GM19328 (cell line): ENCODE data around the gene LIN28B.
"Not testable (repeated sequence)": the region's sequence is repeated elsewhere in the genome, so short reads cannot be mapped to it uniquely, and the experiment has no call there.

ENCODE experiments used
- ATAC-seq: cut with Tn5 transposase; IDR thresholded peaks from one replicate; pipeline ENCODE4 v1.9.1; 2021; ENCODE audit warnings: mild to moderate bottlenecking, moderate library complexity; ENCODE audit not compliant: unreplicated experiment

Gene LIN28B

GRCh38 chr6:105058846-105059245 is 101.9 kb downstream of the LIN28B start:
- ATAC-seq, result no peak

GRCh38 chr6:105066233-105066632 is 109.3 kb downstream of the LIN28B start:
- no peak for ATAC-seq

- no peak for ATAC-seq
Observed at GRCh38 chr6:105066836-105067235, 109.9 kb downstream of the LIN28B start.

- ATAC-seq, result no peak
Observed at GRCh38 chr6:105067329-105067728, 110.4 kb downstream of the LIN28B start.

- ATAC-seq, result no peak
Observed at GRCh38 chr6:105068407-105068806, 111.5 kb downstream of the LIN28B start.

- ATAC-seq, result no peak
Observed at GRCh38 chr6:105069821-105070445, 113.0 kb downstream of the LIN28B start.

- no peak for ATAC-seq
Observed at GRCh38 chr6:105072798-105073199, 115.9 kb downstream of the LIN28B start.

- no peak for ATAC-seq
Observed at GRCh38 chr6:105075210-105075609, 118.3 kb downstream of the LIN28B start.

GRCh38 chr6:105076418-105076817 is 119.5 kb downstream of the LIN28B start:
- not testable (repeated sequence) for ATAC-seq

- no peak for ATAC-seq
Observed at GRCh38 chr6:105077596-105078385, 120.9 kb downstream of the LIN28B start.

- ATAC-seq, result no peak
Observed at GRCh38 chr6:105078386-105078708, 121.4 kb downstream of the LIN28B start.

GRCh38 chr6:105080279-105080678 is 123.4 kb downstream of the LIN28B start:
- no peak for ATAC-seq

- ATAC-seq, result not testable (repeated sequence)
Observed at GRCh38 chr6:105081662-105082061, 124.8 kb downstream of the LIN28B start.

- ATAC-seq, result no peak
Observed at GRCh38 chr6:105087571-105088211, 130.8 kb downstream of the LIN28B start.

- ATAC-seq, result no peak
Observed at GRCh38 chr6:105091140-105091829, 134.4 kb downstream of the LIN28B start.

- ATAC-seq, result no peak
Observed at GRCh38 chr6:105094133-105094640, 137.3 kb downstream of the LIN28B start.

GRCh38 chr6:105095139-105095538 is 138.2 kb downstream of the LIN28B start:
- ATAC-seq, result no peak

GRCh38 chr6:105097288-105097687 is 140.4 kb downstream of the LIN28B start:
- no peak for ATAC-seq

GRCh38 chr6:105099371-105099770 is 142.5 kb downstream of the LIN28B start:
- ATAC-seq, result no peak

- no peak for ATAC-seq
Observed at GRCh38 chr6:105102186-105102585, 145.3 kb downstream of the LIN28B start.

GRCh38 chr6:105105094-105105493 is 148.2 kb downstream of the LIN28B start:
- ATAC-seq, result no peak
